Natural killer cell (primary cell): ENCODE measurements around the gene OLFML2A. TPM values are rescaled to one million over a fixed set of nuclear protein-coding genes. Genes with fewer than 3 reads are reported as not detected.

Experiments
- ATAC-seq, 3 donors: fragments of 150-1000 bp in 2 of 3; fragments of 200-7000 bp in 1 of 3; cut with Tn5 transposase; 1 replicate in 1 of 3; 2 replicates in 2 of 3; pipeline ENCODE4 v1.10.0; 2021; ENCODE audit warnings: mild to moderate bottlenecking in 2 of 3, moderate library complexity in 2 of 3
- DNase-seq, 2 donors: peaks; one replicate each; pipeline versions ENCODE4 v3.0.0 to v3.0.0-alpha.2; 2013 to 2021; ENCODE audit warnings: mixed read lengths in 1 of 2
- H3K27ac ChIP-seq: one replicate; pipeline ENCODE4 v1.5.1; 2013; ENCODE audit warnings: mild to moderate bottlenecking, low read length
- H3K27me3 ChIP-seq: one replicate; pipeline ENCODE4 v1.6.1; 2013; ENCODE audit warnings: low read length; ENCODE audit not compliant: control insufficient read depth, insufficient read depth
- H3K36me3 ChIP-seq: one replicate; pipeline ENCODE4 v1.6.1; 2013; ENCODE audit warnings: low read length; ENCODE audit not compliant: control insufficient read depth, insufficient read depth
- H3K4me1 ChIP-seq: one replicate; pipeline ENCODE4 v1.6.1; 2013; ENCODE audit warnings: low read length; ENCODE audit not compliant: control insufficient read depth, insufficient read depth
- H3K4me3 ChIP-seq: one replicate; pipeline ENCODE4 v1.5.1; 2013; ENCODE audit warnings: low read length
- H3K9me3 ChIP-seq: one replicate; pipeline ENCODE4 v1.6.1; 2013; ENCODE audit warnings: low read length; ENCODE audit not compliant: control insufficient read depth, insufficient read depth
- H3K27ac Mint-ChIP-seq, 2 donors: one replicate each; pipeline ENCODE4 v1.8.0; 2022; ENCODE audit warnings: mild to moderate bottlenecking in 2 of 2, mixed read lengths in 2 of 2, moderate library complexity in 1 of 2
- H3K27me3 Mint-ChIP-seq, 2 donors: one replicate each; pipeline ENCODE4 v1.8.0; 2022; ENCODE audit warnings: low read depth in 2 of 2, mixed read lengths in 2 of 2
- H3K36me3 Mint-ChIP-seq: one replicate; pipeline ENCODE4 v1.8.0; 2022; ENCODE audit warnings: mixed read lengths
- H3K4me1 Mint-ChIP-seq, 2 donors: one replicate each; pipeline ENCODE4 v1.8.0; 2022; ENCODE audit warnings: mixed read lengths in 2 of 2
- H3K4me3 Mint-ChIP-seq: one replicate; pipeline ENCODE4 v1.8.0; 2022; ENCODE audit warnings: mild to moderate bottlenecking, moderate library complexity, mixed read lengths
- H3K9me3 Mint-ChIP-seq, 2 donors: one replicate each; pipeline ENCODE4 v1.8.0; 2022; ENCODE audit warnings: mixed read lengths in 2 of 2
- CTCF ChIP-seq: fragments of 200-600 bp; IDR thresholded peaks from one replicate; pipeline ENCODE4 v1.8.0; 2022; ENCODE audit warnings: antibody characterized with exemption
- WGBS: methylation state at CpG from one replicate; pipeline ENCODE4 v1.1.7; 2013; ENCODE audit warnings: missing lambda C conversion rate; ENCODE audit not compliant: insufficient coverage; 5-methylcytosine and 5-hydroxymethylcytosine counted together
- intact Hi-C: fragments of 100-400 bp; cut with micrococcal nuclease; formaldehyde crosslinking; loops from one replicate; pipeline ENCODE4 v1.14.2; 2022
- total RNA-seq, 4 donors: library from RNA; stranded (reverse); fragments of 120-200 nt in 1 of 4; gene quantifications; one replicate each; pipeline versions ENCODE4 v1.2.3 to v1.2.4, GENCODE V29; 2013 to 2022

The OLFML2A gene
- total RNA-seq, 3 donors from 2014 or later (not counting 1 experiment from before 2014, with no cell fraction given) = not detected

GRCh38 chr9:124849801-124850200 lies 72.9 kb downstream of the OLFML2A start:
- Histone ChIP-seq H3K27ac (no peak overlapping the region), H3K4me1 (peaks cover 23% of the 10 kb centered on the region), H3K36me3 (no peaks in the 10 kb centered on the region), H3K27me3 (peaks cover 3% of the 10 kb centered on the region), H3K4me3 (no peak overlapping the region), H3K9me3 (no peaks in the 10 kb centered on the region)
- Mint-ChIP-seq H3K9me3 (no peaks in the 10 kb centered on the region), H3K27ac (no peak overlapping the region), H3K27me3 (no peaks in the 10 kb centered on the region), H3K36me3 (no peaks in the 10 kb centered on the region), H3K4me3 (no peak overlapping the region), H3K4me1 (peaks cover 13 to 20% of the 10 kb centered on the region in 2 donors)
- no peak for ATAC-seq
- DNase-seq = no peak
- intact Hi-C loops = loop anchor here (5.0 kb wide), 1 partner anchor 232 kb away; no protein-coding TSS in a partner anchor
- no peak for TF ChIP-seq CTCF
- 93% methylated on average over 10 of the region's 10 CpGs for WGBS

DNA sequence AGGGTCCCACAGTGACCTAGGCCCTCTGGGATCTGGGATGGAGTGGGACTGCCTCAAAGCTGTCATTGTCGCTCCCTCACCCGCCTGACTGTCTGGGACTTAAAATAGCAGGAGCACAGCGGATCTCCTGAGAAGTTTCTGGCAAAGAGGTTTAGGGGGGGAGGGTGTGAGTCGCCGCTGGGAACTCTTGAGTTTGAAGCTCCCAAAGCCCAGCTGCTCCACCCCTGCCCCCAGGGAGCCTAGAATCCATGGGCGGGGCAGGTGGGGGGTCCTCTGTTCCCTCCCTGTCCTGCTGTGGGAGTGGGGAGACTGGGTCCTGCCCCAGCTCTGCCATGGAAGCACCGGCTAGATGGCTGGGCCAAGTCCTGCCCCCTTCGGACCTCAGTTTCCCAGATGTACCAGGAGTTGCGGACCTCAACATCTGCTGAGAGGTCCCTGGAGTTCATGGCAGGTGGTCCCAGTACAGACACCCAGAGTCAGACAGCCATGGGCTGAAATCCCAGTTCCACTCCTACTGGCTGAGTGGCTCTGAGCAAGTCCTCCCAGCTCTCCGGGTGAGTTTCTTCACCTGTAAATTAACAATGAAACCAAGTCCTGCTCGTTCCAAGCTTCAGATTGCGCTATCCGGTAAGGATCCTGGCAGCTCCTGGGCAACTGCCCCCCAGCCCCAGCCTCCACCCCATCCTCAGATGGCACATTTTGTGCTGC lies 75.3 kb downstream of the OLFML2A start:
- H3K4me1 ChIP-seq = peaks cover 23% of the 10 kb centered on the region
- no peak for DNase-seq
- Mint-ChIP-seq H3K4me3 (peak overlapping the region; percentile 82), H3K9me3 (no peaks in the 10 kb centered on the region), H3K36me3 (no peaks in the 10 kb centered on the region), H3K27me3 (no peaks in the 10 kb centered on the region), H3K27ac (peak overlapping the region; percentile 86 to 89), H3K4me1 (peaks cover 13 to 20% of the 10 kb centered on the region in 2 donors)
- TF ChIP-seq CTCF = no peak
- peak overlapping the region; percentile 27 for H3K4me3 ChIP-seq
- WGBS = 83% methylated on average over 13 of the region's 13 CpGs
- ATAC-seq = no peak
- intact Hi-C loops = loop anchor here (5.0 kb wide), 1 partner anchor 235 kb away; no protein-coding TSS in a partner anchor
- H3K9me3 ChIP-seq = no peaks in the 10 kb centered on the region
- H3K27me3 ChIP-seq = peaks cover 3% of the 10 kb centered on the region
- H3K27ac ChIP-seq = peak overlapping the region; percentile 57
- peaks cover 8% of the 10 kb centered on the region for H3K36me3 ChIP-seq

GRCh38 chr9:124852829-124853531 lies 76.0 kb downstream of the OLFML2A start, which contains the start of gene WDR38:
WDR38 (plus strand) TSS chr9:124853460; CDS start chr9:124853532, 72 bp downstream.
- Mint-ChIP-seq H3K9me3 (no peaks in the 10 kb centered on the region), H3K27ac (peak within 1 kb of the TSS; percentile 86 to 89), H3K4me3 (peak within 1 kb of the TSS; percentile 82), H3K27me3 (no peaks in the 10 kb centered on the region), H3K36me3 (no peaks in the 10 kb centered on the region), H3K4me1 (peaks cover 13 to 24% of the 10 kb centered on the region in 2 donors)
- Histone ChIP-seq H3K4me1 (peaks cover 23% of the 10 kb centered on the region), H3K4me3 (peak within 1 kb of the TSS; percentile 27), H3K9me3 (no peaks in the 10 kb centered on the region), H3K27me3 (peaks cover 3% of the 10 kb centered on the region), H3K27ac (peak within 1 kb of the TSS; percentile 87), H3K36me3 (peaks cover 12% of the 10 kb centered on the region)
- intact Hi-C loops = loop anchor here (1.0 to 5.0 kb wide), 4 partner anchors 17 to 236 kb away; no protein-coding TSS in a partner anchor
- DNase-seq = peak; percentile 88 to 93
- 2% methylated on average over 51 of the region's 51 CpGs for WGBS
- peak; percentile 90 to 96 (median 95) for ATAC-seq
- TF ChIP-seq CTCF = peak; percentile 99
